DMS 273 treated with DMSO at 0.1 percent for 48 hours (cell line): ENCODE measurements around the gene MYO1B.

Source experiments
- DNase-seq: peaks from one replicate; lab custom pipeline; 2025; lab: John Stamatoyannopoulos, UW

MYO1B gene

GRCh38 chr2:191459158-191459557 lies 214.0 kb downstream of the MYO1B start:
- no peak for DNase-seq

DNA sequence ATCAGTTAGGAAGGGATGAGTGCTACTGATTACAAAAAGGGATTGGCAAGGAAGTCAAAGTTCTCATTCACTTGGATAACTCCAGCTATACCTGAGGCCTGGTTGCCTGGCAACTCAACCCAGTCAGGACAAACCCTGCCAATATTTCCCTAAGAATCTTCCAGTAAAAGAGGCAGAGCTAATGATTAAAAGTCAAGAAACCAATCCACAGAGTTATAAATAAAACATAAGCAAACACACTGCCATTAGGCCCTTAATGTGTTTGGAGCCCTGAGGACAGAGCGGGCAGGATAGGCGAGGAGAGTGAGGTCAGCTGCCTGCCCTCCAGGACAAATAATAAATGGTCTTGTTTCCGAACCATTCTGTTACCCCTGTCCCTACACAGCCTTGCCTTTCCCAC lies 217.2 kb downstream of the MYO1B start:
- no peak for DNase-seq

- DNase-seq: no peak
Measured at GRCh38 chr2:191463790-191464189, 218.6 kb downstream of the MYO1B start.

DNA sequence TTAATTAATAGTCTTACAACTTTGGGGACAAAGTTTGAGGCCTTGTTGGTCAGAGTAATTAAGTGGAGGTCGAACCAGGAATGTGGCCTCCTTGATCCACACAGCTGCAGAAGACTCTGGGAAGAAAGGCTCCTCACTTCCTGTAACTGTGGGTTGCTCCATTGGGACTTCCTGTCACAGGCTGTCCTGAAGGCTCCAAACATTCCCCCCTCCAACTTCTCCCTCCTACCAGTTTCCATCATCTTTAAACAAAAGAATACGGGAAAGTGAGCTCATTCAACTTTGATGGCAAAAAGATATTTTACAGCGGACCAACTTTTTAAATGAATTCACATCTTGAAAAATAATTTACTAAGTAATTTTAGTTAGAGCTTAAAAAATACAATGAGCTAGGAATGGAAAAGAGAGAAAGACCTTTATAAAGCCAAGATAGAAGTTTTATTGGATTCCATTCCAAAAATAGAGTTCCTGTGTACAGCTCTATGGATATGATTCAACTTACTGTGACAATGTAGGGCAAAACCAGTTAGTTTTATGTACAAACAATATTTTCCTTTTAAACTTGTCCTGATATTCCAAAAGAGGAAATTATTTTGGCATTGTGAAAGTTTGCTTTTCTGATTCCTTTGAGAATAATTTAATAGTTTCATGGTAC lies 220.7 kb downstream of the MYO1B start:
- DNase-seq: no peak

GRCh38 chr2:191467113-191467512 lies 221.9 kb downstream of the MYO1B start:
- DNase-seq: no peak

DNA sequence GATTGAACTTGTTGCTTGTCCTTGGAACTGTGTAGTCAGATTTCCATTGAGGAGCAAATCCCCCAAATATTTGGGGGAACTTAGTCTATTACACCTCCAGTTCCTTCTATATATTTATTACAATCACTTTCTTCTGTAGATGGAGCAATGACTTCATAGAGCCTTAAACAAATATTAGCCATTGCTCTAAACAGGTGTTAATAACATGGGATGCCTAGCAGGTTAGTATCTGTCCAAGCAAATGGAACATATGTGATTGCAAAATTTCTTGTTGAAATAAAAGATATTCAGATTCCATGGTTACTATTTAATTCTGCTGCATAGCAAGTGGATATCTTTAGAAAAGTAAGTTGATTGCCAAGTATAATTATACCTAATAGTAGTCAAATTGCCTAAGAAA lies 225.1 kb downstream of the MYO1B start:
- no peak for DNase-seq

DNA sequence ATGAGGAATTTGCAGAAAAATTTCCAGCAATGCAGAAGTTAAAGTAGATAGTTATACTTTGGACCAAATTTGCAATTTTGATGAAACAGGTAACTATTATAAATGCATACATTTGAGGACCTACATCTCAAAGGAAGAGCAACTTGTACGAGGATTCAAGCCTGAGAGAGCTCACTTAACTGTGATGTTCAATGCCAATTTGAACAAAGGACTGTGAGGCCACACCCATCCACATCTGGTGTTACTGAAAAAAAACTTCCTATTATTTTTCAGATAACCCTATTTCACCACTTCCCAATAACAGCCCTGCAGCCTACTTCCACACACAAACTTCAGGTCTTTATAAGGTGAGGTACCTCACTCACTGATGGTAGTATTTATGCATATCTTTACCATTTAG lies 229.3 kb downstream of the MYO1B start:
- no peak for DNase-seq
